Activated T-helper 9 cell treated with anti-CD3 and anti-CD28 coated beads, Interleukin-2, amount 50 U/mL, for 16 hours (primary cell): ENCODE measurements around the gene GALNT10.

ENCODE experiments used
- DNase-seq: peaks from one replicate; pipeline ENCODE4 v3.0.0-alpha.2; 2020; ENCODE audit warnings: low read depth

Gene GALNT10

DNA sequence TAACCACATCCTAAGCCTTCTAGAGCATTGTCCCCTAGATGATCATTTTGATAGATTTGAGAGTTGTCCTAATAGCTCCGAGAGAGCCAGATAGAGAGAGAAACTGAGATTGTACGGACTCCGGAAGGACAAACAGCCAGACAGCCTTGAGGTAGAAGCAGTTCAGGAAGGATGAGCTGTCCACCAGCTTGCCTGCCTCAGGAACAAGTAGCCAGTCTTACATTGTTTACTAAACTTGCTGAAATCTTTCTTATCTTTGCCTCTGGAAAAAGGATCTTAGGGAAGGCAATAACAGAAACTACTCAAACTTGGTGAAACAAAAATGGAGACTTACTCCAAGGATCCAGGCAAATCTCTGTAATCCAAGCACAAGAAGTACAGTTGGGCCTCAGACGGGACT lies 216.3 kb downstream of the GALNT10 start:
- no peak for DNase-seq

GRCh38 chr5:154408811-154409210 lies 218.3 kb downstream of the GALNT10 start:
- DNase-seq = no peak

DNA sequence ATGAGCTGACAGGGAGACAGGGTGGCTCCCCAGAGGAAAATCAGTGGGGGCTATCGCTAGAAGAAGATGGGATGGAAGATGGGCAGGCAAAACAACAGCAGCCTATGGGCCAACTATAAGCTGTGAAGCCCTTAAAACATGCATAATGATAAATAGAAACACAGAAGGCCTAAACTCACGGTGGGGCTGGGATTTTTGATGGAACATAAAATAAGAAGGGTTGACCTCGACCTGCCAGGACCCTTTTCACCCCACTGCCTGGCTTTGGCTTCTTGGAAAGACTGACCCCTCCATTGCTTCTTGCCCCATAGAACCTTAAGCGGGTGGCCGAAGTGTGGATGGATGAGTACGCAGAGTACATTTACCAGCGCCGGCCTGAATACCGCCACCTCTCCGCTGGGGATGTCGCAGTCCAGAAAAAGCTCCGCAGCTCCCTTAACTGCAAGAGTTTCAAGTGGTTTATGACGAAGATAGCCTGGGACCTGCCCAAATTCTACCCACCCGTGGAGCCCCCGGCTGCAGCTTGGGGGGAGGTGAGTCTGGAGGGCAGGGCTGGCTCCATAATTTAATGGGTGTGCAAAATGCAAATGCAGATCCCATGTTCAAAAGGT lies 218.8 kb downstream of the GALNT10 start:
- no peak for DNase-seq

DNA sequence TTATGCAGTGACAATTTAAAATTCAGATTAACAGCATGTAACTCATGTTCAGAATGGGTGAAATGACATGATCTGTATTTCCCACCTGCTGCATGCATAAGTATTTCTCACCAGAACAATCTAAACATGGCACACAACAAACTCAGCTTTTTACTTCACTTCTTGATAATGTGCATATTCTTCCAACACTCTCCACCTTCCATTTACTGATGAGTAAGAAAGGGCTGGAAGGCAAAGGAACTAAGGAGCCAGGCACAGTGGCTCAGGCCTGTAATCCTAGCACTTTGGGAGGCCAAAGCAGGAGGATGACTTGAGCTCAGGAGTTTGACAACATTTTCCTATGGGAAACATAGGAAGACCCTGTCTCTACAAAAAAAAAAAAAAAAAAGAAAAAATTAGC lies 219.5 kb downstream of the GALNT10 start:
- DNase-seq = no peak

DNA sequence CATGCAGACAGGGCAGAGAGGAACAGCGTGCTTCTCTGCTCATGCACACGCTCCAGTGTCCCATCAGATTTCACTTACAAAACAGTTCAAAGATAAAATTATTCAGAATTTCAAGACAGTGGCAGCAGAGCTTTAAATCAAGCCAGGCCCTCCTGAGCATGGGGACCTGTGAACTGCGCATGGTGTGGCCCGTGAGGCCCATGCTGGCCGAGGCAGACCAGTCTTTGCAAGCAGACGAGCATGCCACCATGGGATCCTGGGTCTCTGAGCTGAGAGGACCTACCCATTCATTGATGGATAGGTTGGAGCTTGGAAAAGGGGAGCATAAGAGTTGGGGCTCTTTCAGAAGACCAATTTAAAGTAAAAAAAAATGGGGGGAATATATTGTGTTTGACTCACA lies 220.3 kb downstream of the GALNT10 start:
- DNase-seq = no peak

DNA sequence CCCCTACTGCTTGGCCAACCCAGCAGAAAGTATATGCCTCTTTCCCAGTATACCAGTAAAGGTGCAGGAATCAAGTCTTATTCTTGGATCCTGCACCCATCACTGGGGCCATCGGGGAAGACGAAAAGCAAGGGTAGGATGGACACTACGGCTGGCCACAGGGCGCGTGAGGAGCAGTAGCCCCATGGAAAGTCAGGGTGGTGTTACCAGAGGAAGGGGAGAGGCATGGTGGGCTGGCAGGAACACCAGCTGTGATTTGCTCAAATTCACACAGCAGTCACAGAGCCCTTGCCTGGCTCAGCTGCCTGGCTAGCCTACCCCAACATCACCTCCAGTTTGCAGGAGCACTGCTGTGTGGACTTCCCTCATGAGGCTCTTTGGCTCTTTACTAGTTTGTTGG lies 220.8 kb downstream of the GALNT10 start:
- no peak for DNase-seq

DNA sequence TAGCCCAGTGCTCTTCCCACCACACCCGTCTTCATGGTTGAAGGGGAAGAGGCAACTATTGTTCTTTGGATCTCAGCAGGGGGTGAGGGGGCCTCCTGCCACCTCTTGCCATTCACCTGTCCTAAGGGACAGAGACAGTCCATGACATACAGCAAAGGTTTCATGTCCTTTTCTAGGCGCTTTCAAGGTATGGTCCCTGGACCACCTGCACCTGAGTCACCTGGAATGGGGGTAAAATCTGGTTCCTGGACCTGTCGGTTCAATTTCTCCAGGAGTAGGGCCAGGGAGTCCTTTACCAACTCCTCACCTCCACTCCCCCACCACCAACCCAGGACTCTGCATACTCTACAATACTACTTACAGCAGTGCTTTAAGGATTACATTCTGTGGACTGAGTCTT lies 221.8 kb downstream of the GALNT10 start:
- DNase-seq = no peak

DNA sequence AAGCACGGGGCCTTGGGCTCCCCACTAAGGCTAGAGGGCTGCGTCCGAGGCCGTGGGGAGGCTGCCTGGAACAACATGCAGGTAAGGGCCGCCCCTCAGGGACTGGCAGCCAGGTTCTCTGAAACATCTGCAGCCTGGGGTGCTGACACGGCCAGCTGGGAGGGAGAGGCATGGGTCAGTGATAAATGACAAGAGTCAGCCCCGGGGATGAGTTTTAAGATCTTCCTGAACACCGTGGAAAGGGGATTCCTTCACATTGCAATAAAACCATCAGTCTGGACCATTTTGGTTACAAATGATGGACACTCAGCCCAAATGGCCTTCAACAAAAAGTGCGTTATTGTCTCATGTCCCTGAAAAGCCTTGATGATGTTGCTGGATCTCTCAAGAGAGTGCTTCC lies 222.4 kb downstream of the GALNT10 start:
- no peak for DNase-seq

DNA sequence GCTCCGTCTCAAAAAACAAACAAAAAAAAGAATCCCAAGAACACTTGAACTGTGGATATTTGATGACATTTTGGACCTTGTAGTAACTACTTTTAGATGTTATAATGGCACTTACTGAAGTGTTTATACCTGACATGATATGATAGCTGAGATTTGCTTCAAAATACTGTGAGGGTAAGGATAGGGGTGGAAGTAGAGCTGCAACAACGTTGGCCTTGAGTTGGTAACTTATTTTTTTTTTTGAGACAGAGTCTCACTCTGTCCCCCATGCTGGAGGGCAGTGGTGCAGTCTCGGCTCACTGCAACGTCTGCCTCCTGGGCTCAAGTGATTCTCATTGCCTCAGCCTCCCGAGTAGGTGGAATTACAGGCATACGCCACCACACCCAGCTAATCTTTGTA lies 224.6 kb downstream of the GALNT10 start:
- DNase-seq = no peak

DNA sequence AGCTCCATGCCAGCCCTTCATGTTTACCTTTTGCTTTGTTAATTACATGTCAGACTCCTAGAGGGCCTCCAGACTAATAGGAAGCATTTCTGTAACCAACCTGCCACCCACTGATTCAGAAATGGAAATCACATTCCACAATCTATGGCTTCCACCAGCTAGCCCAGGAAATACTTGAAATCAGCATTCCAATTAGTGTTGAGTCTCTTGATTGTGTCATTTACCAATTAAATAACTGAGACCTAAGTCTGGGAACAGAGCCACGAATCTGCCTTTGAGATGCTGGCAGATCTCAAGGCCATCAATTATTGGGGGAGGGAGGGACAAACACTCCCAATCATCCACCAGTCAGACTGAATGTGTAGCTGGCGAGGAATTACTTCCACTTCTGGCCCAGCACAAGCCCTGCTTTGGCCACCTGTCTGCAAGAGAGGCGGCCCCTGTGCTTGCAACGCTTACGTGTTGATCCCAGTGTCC lies 227.8 kb downstream of the GALNT10 start:
- DNase-seq = no peak

DNA sequence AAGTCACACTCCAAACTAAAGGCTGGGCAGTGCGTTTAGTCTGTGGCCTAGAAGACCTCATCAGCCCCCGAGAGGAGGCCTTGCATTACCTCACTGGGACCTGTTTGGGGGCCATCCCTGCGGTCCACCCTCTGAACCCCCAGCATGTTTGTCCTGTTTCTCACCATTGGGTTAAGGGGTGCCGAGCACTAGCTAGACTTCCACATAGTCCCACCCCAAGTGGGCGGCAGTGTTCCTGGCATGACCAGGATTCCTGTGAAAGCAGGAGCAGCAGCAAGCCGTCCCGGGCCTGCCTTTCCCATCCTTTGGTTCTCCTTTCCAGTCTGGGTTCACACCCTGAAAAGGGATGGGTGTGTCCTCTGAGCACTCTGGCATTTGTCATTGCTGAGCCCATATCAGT lies 228.7 kb downstream of the GALNT10 start:
- DNase-seq = no peak

DNA sequence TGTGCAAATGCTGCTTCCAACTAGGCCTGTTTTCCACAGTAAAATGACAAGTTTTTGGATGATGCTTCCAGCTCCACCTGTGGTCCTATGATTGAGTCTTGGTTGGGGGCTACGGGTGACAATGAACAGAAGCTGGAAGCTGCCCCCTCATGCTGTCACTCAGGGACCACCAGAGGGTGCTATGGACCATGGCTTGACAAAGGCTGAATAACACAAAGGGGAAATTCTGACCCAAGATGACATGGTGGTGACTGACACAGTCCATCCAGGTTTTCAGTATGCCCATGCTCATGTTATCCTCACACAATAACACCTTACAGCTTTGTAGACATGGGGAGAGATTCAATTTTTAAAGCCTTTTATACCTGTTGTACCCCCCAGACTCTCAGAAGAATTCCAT lies 231.3 kb downstream of the GALNT10 start:
- DNase-seq = no peak

- DNase-seq = no peak
Measured at GRCh38 chr5:154422298-154422697, 231.8 kb downstream of the GALNT10 start.

GRCh38 chr5:154428208-154428607 lies 237.7 kb downstream of the GALNT10 start:
- DNase-seq = no peak

- DNase-seq = no peak
Measured at GRCh38 chr5:154429341-154429740, 238.8 kb downstream of the GALNT10 start.

- DNase-seq = no peak
Measured at GRCh38 chr5:154430466-154430865, 239.9 kb downstream of the GALNT10 start.

- no peak for DNase-seq
Measured at GRCh38 chr5:154430961-154431630, 240.6 kb downstream of the GALNT10 start.

GRCh38 chr5:154435226-154435625 lies 244.7 kb downstream of the GALNT10 start:
- DNase-seq = no peak

- DNase-seq = no peak
Measured at GRCh38 chr5:154437281-154437965, 246.9 kb downstream of the GALNT10 start.

- no peak for DNase-seq
Measured at GRCh38 chr5:154440540-154440939, 250.0 kb downstream of the GALNT10 start.

- DNase-seq = no peak
Measured at GRCh38 chr5:154442801-154443200, 252.3 kb downstream of the GALNT10 start.

DNA sequence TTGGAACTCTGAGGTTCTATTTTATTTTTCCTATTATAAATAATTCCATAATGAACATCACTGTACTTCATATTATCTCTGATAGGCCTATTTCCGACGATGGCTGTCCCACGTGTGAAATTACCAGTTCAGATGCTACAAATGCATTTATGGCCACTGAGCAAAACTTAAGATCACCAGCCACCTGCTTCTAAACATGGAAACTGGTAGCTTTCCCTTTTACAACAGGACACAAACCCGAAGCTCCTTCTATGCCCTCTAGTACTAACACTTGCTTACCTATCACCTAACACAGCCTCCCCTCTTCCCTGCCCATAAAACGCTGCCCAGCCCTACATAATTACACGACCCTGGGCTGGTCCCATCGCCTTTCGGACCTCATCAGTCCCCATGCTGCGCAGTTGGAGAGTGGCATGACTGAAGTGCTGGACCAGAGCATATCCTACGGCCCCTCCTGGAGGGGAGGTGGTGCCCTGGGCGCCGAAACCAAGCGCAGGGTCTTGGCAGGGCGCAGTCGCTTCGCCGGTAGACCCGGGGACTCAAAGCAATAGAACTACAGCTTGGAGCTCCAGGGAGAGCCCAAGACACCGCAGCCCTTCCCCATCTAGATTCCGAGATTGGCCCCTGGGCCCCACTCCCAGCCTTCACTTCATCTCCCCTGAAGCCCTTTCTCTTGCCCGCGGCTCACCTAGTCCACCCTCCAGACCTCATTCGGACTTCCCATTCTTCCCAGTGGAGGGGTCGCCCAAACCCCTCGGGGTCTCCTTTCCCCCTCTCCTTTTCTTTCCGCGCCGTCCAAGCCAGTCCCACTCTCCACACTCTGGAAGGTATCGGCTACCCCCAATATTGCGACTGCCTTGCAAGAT lies 254.3 kb downstream of the GALNT10 start:
- DNase-seq = no peak
